ENCODE results near the gene HTD2.

The HTD2 gene

DNA sequence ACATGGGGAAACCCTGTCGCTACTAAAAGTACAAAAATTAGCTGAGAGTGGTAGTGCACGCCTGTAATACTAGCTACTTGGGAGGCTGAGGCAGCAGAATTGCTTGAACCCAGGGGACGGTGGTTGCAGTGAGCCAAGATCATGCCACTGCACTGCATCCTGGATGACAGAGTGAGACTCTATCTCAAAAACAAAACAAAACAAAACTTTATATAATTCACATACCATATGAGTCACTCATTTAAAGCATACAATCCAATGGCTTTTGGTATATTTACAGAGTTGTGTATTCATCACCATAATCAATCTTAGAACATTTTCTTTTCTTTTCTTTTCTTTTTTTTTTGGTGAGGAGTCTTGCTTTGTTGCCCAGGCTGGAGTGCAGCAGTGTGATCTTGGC is 35.1 kb downstream of the HTD2 start:
- in situ Hi-C loops (cut with HindIII; ENCODE audit: low pct_unique_long_range_greater_than_20kb, low sequenced_read_pairs), result no loop called here
- no peak for TF ChIP-seq JUND (IDR thresholded peaks at IDR 0.05; ENCODE audit: low read depth)
- DNase-seq (ENCODE audit: low read depth in 1 of 2, low spot score in 1 of 2), result no peak

GRCh38 chr3:58342676-58343075 is 36.4 kb downstream of the HTD2 start:
- no peak for DNase-seq (ENCODE audit: low read depth in 1 of 2, low spot score in 1 of 2)
- TF ChIP-seq JUND (IDR thresholded peaks at IDR 0.05; ENCODE audit: low read depth), result no peak
- in situ Hi-C loops (cut with HindIII; ENCODE audit: low pct_unique_long_range_greater_than_20kb, low sequenced_read_pairs), result no loop called here

GRCh38 chr3:58345457-58345856 is 39.1 kb downstream of the HTD2 start:
- TF ChIP-seq JUND (IDR thresholded peaks at IDR 0.05; ENCODE audit: low read depth), result no peak
- in situ Hi-C loops (cut with HindIII; ENCODE audit: low pct_unique_long_range_greater_than_20kb, low sequenced_read_pairs), result no loop called here

GRCh38 chr3:58346368-58346767 is 40.0 kb downstream of the HTD2 start:
- TF ChIP-seq JUND (IDR thresholded peaks at IDR 0.05; ENCODE audit: low read depth), result no peak
- in situ Hi-C loops (cut with HindIII; ENCODE audit: low pct_unique_long_range_greater_than_20kb, low sequenced_read_pairs), result no loop called here
- no peak for DNase-seq (ENCODE audit: low read depth in 1 of 2, low spot score in 1 of 2)

More at GRCh38 chr3:58345457-58345856, 39.1 kb downstream of the HTD2 start:
- no peak for DNase-seq (ENCODE audit: low read depth in 1 of 2, low spot score in 1 of 2)

GRCh38 chr3:58347984-58348383 is 41.7 kb downstream of the HTD2 start:
- DNase-seq (ENCODE audit: low read depth in 1 of 2, low spot score in 1 of 2), result no peak
- in situ Hi-C loops (cut with HindIII; ENCODE audit: low pct_unique_long_range_greater_than_20kb, low sequenced_read_pairs), result no loop called here
- no peak for TF ChIP-seq JUND (IDR thresholded peaks at IDR 0.05; ENCODE audit: low read depth)

DNA sequence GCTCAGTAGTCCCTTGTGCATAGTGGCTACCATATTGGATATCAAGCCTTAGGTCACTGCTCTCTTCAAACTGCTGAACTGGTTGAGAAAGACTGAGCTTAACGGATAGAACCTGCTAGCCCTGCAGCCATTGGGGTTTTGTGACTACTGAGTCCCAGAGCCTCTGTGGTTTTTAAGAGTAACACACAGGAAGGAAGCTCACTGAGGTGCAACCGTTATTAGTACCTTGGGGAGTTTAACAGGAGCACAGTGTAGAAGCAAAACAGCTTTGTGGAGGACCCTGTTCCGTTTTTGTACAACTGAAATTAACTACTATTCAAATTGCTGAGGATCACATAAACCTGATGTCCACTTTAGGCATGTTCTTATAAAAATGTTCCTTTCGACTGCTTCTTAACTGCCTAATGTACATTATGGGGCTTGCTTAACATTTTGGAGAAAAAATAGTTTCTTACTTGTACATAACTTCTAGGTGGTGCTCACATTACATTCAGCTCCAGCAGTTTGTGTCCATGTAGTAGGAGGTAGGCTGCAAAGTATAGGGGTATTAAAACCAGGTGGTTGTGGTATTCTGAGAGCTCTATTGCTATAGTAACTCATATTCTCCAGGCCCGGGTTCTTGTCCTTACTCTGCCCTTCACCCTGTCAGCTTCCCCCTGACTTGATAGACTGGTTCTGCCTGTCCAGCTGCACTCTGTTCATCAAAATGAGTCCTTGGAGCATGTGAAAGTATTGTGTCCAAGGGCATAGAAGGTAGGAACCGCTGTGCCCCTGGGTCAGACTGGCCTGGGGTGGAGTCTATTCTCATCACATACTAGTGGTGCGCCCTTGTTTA is 43.7 kb downstream of the HTD2 start:
- TF ChIP-seq JUND (IDR thresholded peaks at IDR 0.05; ENCODE audit: low read depth), result no peak
- peak in 1 of 2 experiments; percentile 72 for DNase-seq (ENCODE audit: low read depth in 1 of 2, low spot score in 1 of 2)
- in situ Hi-C loops (cut with HindIII; ENCODE audit: low pct_unique_long_range_greater_than_20kb, low sequenced_read_pairs), result no loop called here

DNA sequence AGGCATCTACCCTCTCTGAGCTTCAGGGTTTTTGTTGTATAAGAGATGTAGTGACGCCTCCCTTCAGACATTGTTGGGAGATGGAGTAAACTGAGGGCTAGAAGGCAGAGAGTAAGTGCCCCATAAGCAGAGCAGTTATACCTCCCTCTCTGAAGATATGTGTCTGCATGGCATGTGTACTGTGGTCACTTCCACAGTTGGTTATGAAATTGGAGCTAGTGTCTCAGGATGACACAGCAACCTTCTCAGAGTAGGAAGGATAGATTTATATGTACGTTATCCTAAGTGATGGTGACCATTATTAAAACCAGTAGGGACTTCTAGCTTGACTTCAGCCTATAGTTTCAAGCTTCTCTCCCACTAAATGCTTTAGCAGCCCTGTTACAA is 44.3 kb downstream of the HTD2 start:
- no peak for TF ChIP-seq JUND (IDR thresholded peaks at IDR 0.05; ENCODE audit: low read depth)
- no peak for DNase-seq (ENCODE audit: low read depth in 1 of 2, low spot score in 1 of 2)
- in situ Hi-C loops (cut with HindIII; ENCODE audit: low pct_unique_long_range_greater_than_20kb, low sequenced_read_pairs), result no loop called here

GRCh38 chr3:58351920-58352319 is 45.6 kb downstream of the HTD2 start:
- in situ Hi-C loops (cut with HindIII; ENCODE audit: low pct_unique_long_range_greater_than_20kb, low sequenced_read_pairs), result no loop called here
- no peak for TF ChIP-seq JUND (IDR thresholded peaks at IDR 0.05; ENCODE audit: low read depth)
- DNase-seq (ENCODE audit: low read depth in 1 of 2, low spot score in 1 of 2), result no peak

- TF ChIP-seq JUND (IDR thresholded peaks at IDR 0.05; ENCODE audit: low read depth), result no peak
- no peak for DNase-seq (ENCODE audit: low read depth in 1 of 2, low spot score in 1 of 2)
These were observed 46.3 kb downstream of the HTD2 start for GRCh38 chr3:58352626-58353025.

GRCh38 chr3:58353722-58354553 is 47.6 kb downstream of the HTD2 start:
- peak in 1 of 2 experiments; percentile 44 for DNase-seq (ENCODE audit: low read depth in 1 of 2, low spot score in 1 of 2)
- in situ Hi-C loops (cut with HindIII; ENCODE audit: low pct_unique_long_range_greater_than_20kb, low sequenced_read_pairs), result no loop called here

More at GRCh38 chr3:58352626-58353025, 46.3 kb downstream of the HTD2 start:
- in situ Hi-C loops (cut with HindIII; ENCODE audit: low pct_unique_long_range_greater_than_20kb, low sequenced_read_pairs), result no loop called here

DNA sequence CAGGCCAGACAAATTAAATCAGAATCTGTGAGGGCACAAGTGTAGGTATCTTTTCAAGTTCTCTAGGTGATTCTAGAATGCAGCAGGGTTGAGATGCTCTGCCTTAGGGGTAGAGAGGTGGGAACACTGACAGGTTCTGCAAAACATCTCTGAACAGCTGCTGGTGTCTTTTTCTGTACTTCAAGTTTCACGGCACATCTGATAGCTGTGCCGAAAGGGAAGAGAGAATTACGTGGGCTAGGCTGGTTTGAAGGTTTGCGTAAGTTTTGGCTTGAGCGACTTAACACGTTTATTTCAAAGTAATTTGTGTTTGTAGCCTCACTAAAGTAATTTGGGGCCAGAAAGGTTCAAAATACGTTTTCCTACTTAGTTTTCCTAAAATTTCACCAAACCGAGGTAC is 48.9 kb downstream of the HTD2 start:
- no peak for TF ChIP-seq JUND (IDR thresholded peaks at IDR 0.05; ENCODE audit: low read depth)
- in situ Hi-C loops (cut with HindIII; ENCODE audit: low pct_unique_long_range_greater_than_20kb, low sequenced_read_pairs), result no loop called here
- DNase-seq (ENCODE audit: low read depth in 1 of 2, low spot score in 1 of 2), result no peak

More at GRCh38 chr3:58353722-58354553, 47.6 kb downstream of the HTD2 start:
- no peak for TF ChIP-seq JUND (IDR thresholded peaks at IDR 0.05; ENCODE audit: low read depth)

- TF ChIP-seq JUND (IDR thresholded peaks at IDR 0.05; ENCODE audit: low read depth), result no peak
- in situ Hi-C loops (cut with HindIII; ENCODE audit: low pct_unique_long_range_greater_than_20kb, low sequenced_read_pairs), result no loop called here
These were observed 49.7 kb downstream of the HTD2 start for GRCh38 chr3:58356054-58356453.

GRCh38 chr3:58357402-58357801 is 51.1 kb downstream of the HTD2 start:
- in situ Hi-C loops (cut with HindIII; ENCODE audit: low pct_unique_long_range_greater_than_20kb, low sequenced_read_pairs), result no loop called here
- TF ChIP-seq JUND (IDR thresholded peaks at IDR 0.05; ENCODE audit: low read depth), result no peak
- DNase-seq (ENCODE audit: low read depth in 1 of 2, low spot score in 1 of 2), result no peak

More at GRCh38 chr3:58356054-58356453, 49.7 kb downstream of the HTD2 start:
- no peak for DNase-seq (ENCODE audit: low read depth in 1 of 2, low spot score in 1 of 2)

Measured in T47D (cell line).